Chondrocyte (in vitro differentiated cells): Measurements from ENCODE around the gene NSUN6. TPM values are rescaled to one million over a fixed set of nuclear protein-coding genes. Genes with fewer than 3 reads are reported as not detected.

Experiments
- DNase-seq: peaks from one replicate; pipeline ENCODE4 v3.0.0; 2021; ENCODE audit warnings: mixed read lengths, low spot score
- H3K27ac Mint-ChIP-seq: one replicate; pipeline ENCODE4 v1.8.0; 2021; ENCODE audit warnings: mild to moderate bottlenecking, moderate library complexity, mixed read lengths; ENCODE audit not compliant: unreplicated experiment
- H3K27me3 Mint-ChIP-seq: 2 replicates; pipeline ENCODE4 v1.8.0; 2021; ENCODE audit warnings: low read depth, mixed read lengths
- H3K36me3 Mint-ChIP-seq: 2 replicates; pipeline ENCODE4 v1.8.0; 2021; ENCODE audit warnings: low read depth, mixed read lengths
- H3K4me1 Mint-ChIP-seq: 2 replicates; pipeline ENCODE4 v1.8.0; 2021; ENCODE audit warnings: low read depth, mild to moderate bottlenecking, mixed read lengths
- H3K4me3 Mint-ChIP-seq: one replicate; pipeline ENCODE4 v1.8.0; 2021; ENCODE audit warnings: mild to moderate bottlenecking, moderate library complexity, mixed read lengths; ENCODE audit not compliant: unreplicated experiment
- H3K9me3 Mint-ChIP-seq: 2 replicates; pipeline ENCODE4 v1.8.0; 2021; ENCODE audit warnings: low read depth, mixed read lengths
- CTCF ChIP-seq: fragments of 200-600 bp; sonication (generic); IDR thresholded peaks from 2 replicates; pipeline ENCODE4 v1.5.0; 2021; ENCODE audit warnings: antibody characterized with exemption, mild to moderate bottlenecking, moderate library complexity
- total RNA-seq: library from RNA; stranded (reverse); gene quantifications from 3 replicates; pipeline ENCODE4 v1.2.1, GENCODE V29; 2021

NSUN6 gene
- total RNA-seq, 1 donor from 2014 or later, result 3.3 TPM

DNA sequence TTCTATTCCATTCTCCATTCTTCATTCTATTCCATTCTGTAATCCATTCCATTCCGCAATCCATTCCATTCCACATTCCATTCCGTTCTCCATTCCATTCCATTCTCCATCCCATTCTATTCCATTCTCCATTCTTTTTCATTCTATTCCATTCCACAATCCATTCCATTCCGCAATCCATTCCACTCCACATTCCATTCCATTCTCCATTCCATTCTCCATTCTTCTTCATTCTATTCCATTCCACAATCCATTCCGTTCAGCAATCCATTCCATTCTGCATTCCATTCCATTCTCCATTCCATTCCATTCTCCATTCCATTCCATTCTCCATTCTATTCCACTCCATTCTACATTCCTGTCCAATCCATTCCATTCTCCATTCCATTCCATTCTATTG lies 85.2 kb downstream of the NSUN6 start:
- Mint-ChIP-seq H3K9me3 (no peaks in the 10 kb centered on the region), H3K27me3 (no peaks in the 10 kb centered on the region), H3K4me1 (no peaks in the 10 kb centered on the region), H3K36me3 (no peaks in the 10 kb centered on the region), H3K4me3 (no peak overlapping the region), H3K27ac (no peak overlapping the region)
- no peak for TF ChIP-seq CTCF
- no peak for DNase-seq

DNA sequence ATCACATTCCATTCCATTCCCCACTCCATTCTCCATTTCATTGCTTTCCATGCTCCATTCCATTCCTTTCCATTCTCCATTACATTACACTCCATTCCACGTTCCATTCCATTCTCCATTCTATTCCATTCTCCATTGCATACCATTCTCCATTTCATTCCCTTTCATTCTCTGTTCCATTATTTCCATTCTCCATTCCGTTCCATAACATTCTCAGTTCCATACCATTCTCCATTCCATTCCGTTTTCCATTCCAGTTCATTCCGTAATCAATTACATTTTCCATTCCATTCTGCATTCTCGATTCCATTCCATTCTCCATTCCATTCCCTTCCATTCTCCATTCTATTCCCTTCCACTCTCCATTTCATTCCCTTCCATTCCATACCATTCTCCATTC lies 86.4 kb downstream of the NSUN6 start:
- Mint-ChIP-seq H3K9me3 (no peaks in the 10 kb centered on the region), H3K36me3 (no peaks in the 10 kb centered on the region), H3K27me3 (no peaks in the 10 kb centered on the region), H3K4me1 (no peaks in the 10 kb centered on the region), H3K4me3 (no peak overlapping the region), H3K27ac (no peak overlapping the region)
- DNase-seq, result no peak
- TF ChIP-seq CTCF, result no peak

DNA sequence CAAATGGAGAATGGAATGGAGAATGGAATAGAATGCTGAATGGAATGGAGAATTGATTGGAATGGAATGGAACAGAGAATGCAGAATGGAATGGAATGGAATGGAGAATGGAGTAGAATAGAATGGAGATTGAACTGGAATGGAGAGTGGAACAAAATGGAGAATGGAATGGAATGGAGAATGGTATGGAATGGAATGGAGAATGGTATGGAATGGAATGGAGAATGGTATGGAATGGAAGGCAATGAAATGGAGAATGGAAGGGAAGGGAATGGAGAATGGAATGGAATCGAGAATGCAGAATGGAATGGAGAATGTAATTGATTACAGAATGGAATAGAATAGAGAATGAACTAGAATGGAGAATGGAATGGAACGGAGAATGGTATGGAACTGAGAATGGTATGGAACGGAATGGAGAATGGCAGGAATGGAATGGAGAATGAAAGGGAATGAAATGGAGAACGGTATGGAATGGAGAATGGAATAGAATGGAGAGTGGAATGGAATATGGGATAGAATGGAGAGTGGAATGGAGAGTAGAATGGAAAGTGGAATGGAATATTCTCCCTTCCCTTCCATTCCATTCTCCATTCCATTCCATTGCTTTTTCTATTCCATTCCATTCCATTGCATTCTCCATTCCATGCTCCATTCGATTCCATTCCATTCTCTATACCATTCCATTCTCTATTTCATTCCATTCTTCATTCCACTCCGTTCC lies 88.2 kb downstream of the NSUN6 start:
- H3K9me3 Mint-ChIP-seq, result no peaks in the 10 kb centered on the region
- no peak overlapping the region for H3K4me3 Mint-ChIP-seq
- H3K27me3 Mint-ChIP-seq, result no peaks in the 10 kb centered on the region
- no peaks in the 10 kb centered on the region for H3K36me3 Mint-ChIP-seq
- DNase-seq, result no peak
- TF ChIP-seq CTCF, result no peak
- H3K4me1 Mint-ChIP-seq, result no peaks in the 10 kb centered on the region
- H3K27ac Mint-ChIP-seq, result no peak overlapping the region

- TF ChIP-seq CTCF, result no peak
- no peak for DNase-seq
- Mint-ChIP-seq H3K4me3 (no peak overlapping the region), H3K9me3 (no peaks in the 10 kb centered on the region), H3K27ac (no peak overlapping the region), H3K27me3 (no peaks in the 10 kb centered on the region), H3K4me1 (no peaks in the 10 kb centered on the region), H3K36me3 (no peaks in the 10 kb centered on the region)
These were observed 89.4 kb downstream of the NSUN6 start for GRCh38 chr10:18561861-18562551.

- no peak overlapping the region for H3K27ac Mint-ChIP-seq
- H3K36me3 Mint-ChIP-seq, result no peaks in the 10 kb centered on the region
- H3K4me3 Mint-ChIP-seq, result no peak overlapping the region
These were observed 93.4 kb downstream of the NSUN6 start for GRCh38 chr10:18557960-18558359.

More at GRCh38 chr10:18557960-18558359, 93.4 kb downstream of the NSUN6 start:
- no peaks in the 10 kb centered on the region for H3K4me1 Mint-ChIP-seq
- no peak for TF ChIP-seq CTCF
- H3K9me3 Mint-ChIP-seq, result no peaks in the 10 kb centered on the region
- DNase-seq, result no peak
- H3K27me3 Mint-ChIP-seq, result no peaks in the 10 kb centered on the region
